ENCODE results near the gene STAT5A. TPM values are rescaled to one million over a fixed set of nuclear protein-coding genes. Genes with fewer than 3 reads are reported as not detected.

STAT5A gene
- polyA plus RNA-seq, 1 of the 3 experiments (the other 2 are of a cell fraction): 2.3 TPM

GRCh38 chr17:42285346-42286050, 2.8 kb upstream of the STAT5A start:
- no peak for TF ChIP-seq USF1 (IDR thresholded peaks at IDR 0.05; ENCODE audit: borderline replicate concordance, low read depth)
- no peak for TF ChIP-seq JUND (IDR thresholded peaks at IDR 0.05)
- TF ChIP-seq SIN3A (IDR thresholded peaks at IDR 0.05; ENCODE audit: borderline replicate concordance, low read depth, low read length): no peak
- no peak for TF ChIP-seq FOXM1 (IDR thresholded peaks at IDR 0.05; ENCODE audit: low read depth)
- TF ChIP-seq EP300 (IDR thresholded peaks at IDR 0.05; ENCODE audit: borderline replicate concordance in 1 of 2, low read depth in 1 of 2, low read length in 1 of 2): no peak
- TF ChIP-seq MXI1 (IDR thresholded peaks at IDR 0.05; ENCODE audit: low read depth, low read length): no peak
- no peak for TF ChIP-seq TEAD4 (IDR thresholded peaks at IDR 0.05; ENCODE audit: borderline replicate concordance, insufficient read depth)
- TF ChIP-seq RAD21 (IDR thresholded peaks at IDR 0.05; ENCODE audit: low read length): no peak
- TF ChIP-seq ZBTB33 (IDR thresholded peaks at IDR 0.05; ENCODE audit: borderline replicate concordance, low read depth): no peak
- TF ChIP-seq USF2 (IDR thresholded peaks at IDR 0.05; ENCODE audit: borderline replicate concordance, low read depth, low read length): no peak
- TF ChIP-seq NRF1 (IDR thresholded peaks at IDR 0.05; ENCODE audit: low read depth, low read length): no peak
- TF ChIP-seq RFX5 (IDR thresholded peaks at IDR 0.05; ENCODE audit: low read length): no peak
- no peak for TF ChIP-seq RCOR1 (IDR thresholded peaks at IDR 0.05; ENCODE audit: low read length)
- TF ChIP-seq RXRA (IDR thresholded peaks at IDR 0.05; ENCODE audit: borderline replicate concordance, low read depth): no peak

More at GRCh38 chr17:42285346-42286050, 2.8 kb upstream of the STAT5A start:
- H3K27ac ChIP-seq (ENCODE audit: low read depth in 2 of 2, low read length in 1 of 2): no peak overlapping the region
- H3K27me3 ChIP-seq (ENCODE audit: insufficient read depth): no peaks in the 10 kb centered on the region
- ChIA-PET CTCF (interaction anchor here (1.0 kb wide), 1 partner anchor 120 kb away, joined by 3 read pairs; no protein-coding TSS in a partner anchor), POLR2A (no interaction called here)
- no peaks in the 10 kb centered on the region for H3F3A ChIP-seq (replicated peaks; ENCODE audit: insufficient read depth)
- H2AFZ ChIP-seq (ENCODE audit: low read depth): no peak overlapping the region
- no peaks in the 10 kb centered on the region for H3K9me3 ChIP-seq
- H3K4me1 ChIP-seq (ENCODE audit: control insufficient read depth in 1 of 2, insufficient read depth in 2 of 2, low read depth in 1 of 2, low read length in 1 of 2): peaks cover 0 to 18% of the 10 kb centered on the region in 2 experiments; a peak in 1 of 4 replicates
- DNase-seq: no peak
- no peaks in the 10 kb centered on the region for H3K36me3 ChIP-seq (replicated peaks in 1 of 2; ENCODE audit: control insufficient read depth in 1 of 2, insufficient read depth in 2 of 2, low read length in 1 of 2)
- H4K20me1 ChIP-seq (ENCODE audit: insufficient read depth): no peaks in the 10 kb centered on the region
- 92% methylated on average over 11 of the region's 11 CpGs for WGBS (ENCODE audit: low lambda C conversion rate)
- H3K9ac ChIP-seq: no peak overlapping the region
- no peaks in the 10 kb centered on the region for H3K9me2 ChIP-seq
- no peaks in the 10 kb centered on the region for H3K79me2 ChIP-seq (ENCODE audit: insufficient read depth)
- H3K4me3 ChIP-seq (ENCODE audit: low read depth in 2 of 2, low read length in 1 of 2): no peak overlapping the region
- H3K4me2 ChIP-seq: no peak overlapping the region
